Measurements from ENCODE around the gene ENPP1. TPM values are rescaled to one million over a fixed set of nuclear protein-coding genes. Genes with fewer than 3 reads are reported as not detected.

ENPP1 gene
- total RNA-seq, 1 donor from 2014 or later, result 32.4 TPM

GRCh38 chr6:131776985-131777384 lies 30.8 kb upstream of the ENPP1 start:
- no peak for DNase-seq (ENCODE audit: low spot score)
- H3K36me3 Mint-ChIP-seq (ENCODE audit: low read depth, unreplicated experiment), result peaks cover 5% of the 10 kb centered on the region
- H3K4me1 Mint-ChIP-seq (ENCODE audit: unreplicated experiment), result no peaks in the 10 kb centered on the region
- no peaks in the 10 kb centered on the region for H3K9me3 Mint-ChIP-seq (ENCODE audit: unreplicated experiment)
- no peak for TF ChIP-seq CTCF (IDR thresholded peaks at IDR 0.05; ENCODE audit: unreplicated experiment)
- no peaks in the 10 kb centered on the region for H3K27me3 Mint-ChIP-seq (ENCODE audit: unreplicated experiment)
- no peak overlapping the region for H3K4me3 Mint-ChIP-seq (ENCODE audit: unreplicated experiment)
- no peak overlapping the region for H3K27ac Mint-ChIP-seq (ENCODE audit: unreplicated experiment)

GRCh38 chr6:131778169-131778568 lies 29.7 kb upstream of the ENPP1 start:
- H3K27ac Mint-ChIP-seq (ENCODE audit: unreplicated experiment), result no peak overlapping the region
- H3K4me1 Mint-ChIP-seq (ENCODE audit: unreplicated experiment), result no peaks in the 10 kb centered on the region
- no peak for TF ChIP-seq CTCF (IDR thresholded peaks at IDR 0.05; ENCODE audit: unreplicated experiment)
- H3K27me3 Mint-ChIP-seq (ENCODE audit: unreplicated experiment), result no peaks in the 10 kb centered on the region
- no peaks in the 10 kb centered on the region for H3K36me3 Mint-ChIP-seq (ENCODE audit: low read depth, unreplicated experiment)
- no peak overlapping the region for H3K4me3 Mint-ChIP-seq (ENCODE audit: unreplicated experiment)
- no peaks in the 10 kb centered on the region for H3K9me3 Mint-ChIP-seq (ENCODE audit: unreplicated experiment)
- DNase-seq (ENCODE audit: low spot score), result no peak

GRCh38 chr6:131779304-131779703 lies 28.5 kb upstream of the ENPP1 start:
- no peak for DNase-seq (ENCODE audit: low spot score)
- Mint-ChIP-seq H3K4me1 (ENCODE audit: unreplicated experiment) (no peaks in the 10 kb centered on the region), H3K9me3 (ENCODE audit: unreplicated experiment) (no peaks in the 10 kb centered on the region), H3K36me3 (ENCODE audit: low read depth, unreplicated experiment) (no peaks in the 10 kb centered on the region), H3K27ac (ENCODE audit: unreplicated experiment) (no peak overlapping the region), H3K27me3 (ENCODE audit: unreplicated experiment) (no peaks in the 10 kb centered on the region), H3K4me3 (ENCODE audit: unreplicated experiment) (no peak overlapping the region)
- TF ChIP-seq CTCF (IDR thresholded peaks at IDR 0.05; ENCODE audit: unreplicated experiment), result no peak

- H3K27ac Mint-ChIP-seq (ENCODE audit: unreplicated experiment), result no peak overlapping the region
- DNase-seq (ENCODE audit: low spot score), result no peak
- no peaks in the 10 kb centered on the region for H3K27me3 Mint-ChIP-seq (ENCODE audit: unreplicated experiment)
- H3K36me3 Mint-ChIP-seq (ENCODE audit: low read depth, unreplicated experiment), result no peaks in the 10 kb centered on the region
- H3K9me3 Mint-ChIP-seq (ENCODE audit: unreplicated experiment), result no peaks in the 10 kb centered on the region
- H3K4me3 Mint-ChIP-seq (ENCODE audit: unreplicated experiment), result no peak overlapping the region
- no peak for TF ChIP-seq CTCF (IDR thresholded peaks at IDR 0.05; ENCODE audit: unreplicated experiment)
- no peaks in the 10 kb centered on the region for H3K4me1 Mint-ChIP-seq (ENCODE audit: unreplicated experiment)
These were observed 27.2 kb upstream of the ENPP1 start for GRCh38 chr6:131780600-131780999.

GRCh38 chr6:131781687-131782086 lies 26.1 kb upstream of the ENPP1 start:
- Mint-ChIP-seq H3K4me3 (ENCODE audit: unreplicated experiment) (no peak overlapping the region), H3K27me3 (ENCODE audit: unreplicated experiment) (no peaks in the 10 kb centered on the region), H3K4me1 (ENCODE audit: unreplicated experiment) (no peaks in the 10 kb centered on the region), H3K9me3 (ENCODE audit: unreplicated experiment) (no peaks in the 10 kb centered on the region), H3K27ac (ENCODE audit: unreplicated experiment) (no peak overlapping the region), H3K36me3 (ENCODE audit: low read depth, unreplicated experiment) (no peaks in the 10 kb centered on the region)
- TF ChIP-seq CTCF (IDR thresholded peaks at IDR 0.05; ENCODE audit: unreplicated experiment), result no peak
- DNase-seq (ENCODE audit: low spot score), result no peak
